GM13977 (cell line): Measurements from ENCODE around the gene TNFRSF1A.

Source experiments
- DNase-seq: peaks from one replicate; pipeline ENCODE4 v3.0.0; 2012; ENCODE audit warnings: low spot score
- in situ Hi-C: fragments of 300-500 bp; cut with MboI; formaldehyde crosslinking; loops from one replicate; pipeline ENCODE4 v1.12.0; 2022; ENCODE audit warnings: low sequenced_read_pairs, low pct_unique_long_range_greater_than_20kb, mixed read lengths, inconsistent platforms; ENCODE audit not compliant: unreplicated experiment
- TF ChIP-seq, protein P1 (sequence below): IDR thresholded peaks from 2 replicates; pipeline ENCODE4 v1.5.1; 2012; ENCODE audit warnings: mild to moderate bottlenecking, control low read depth; ENCODE audit not compliant: insufficient read depth; ENCODE audit errors: extremely low read depth, missing control alignments

TNFRSF1A gene

DNA sequence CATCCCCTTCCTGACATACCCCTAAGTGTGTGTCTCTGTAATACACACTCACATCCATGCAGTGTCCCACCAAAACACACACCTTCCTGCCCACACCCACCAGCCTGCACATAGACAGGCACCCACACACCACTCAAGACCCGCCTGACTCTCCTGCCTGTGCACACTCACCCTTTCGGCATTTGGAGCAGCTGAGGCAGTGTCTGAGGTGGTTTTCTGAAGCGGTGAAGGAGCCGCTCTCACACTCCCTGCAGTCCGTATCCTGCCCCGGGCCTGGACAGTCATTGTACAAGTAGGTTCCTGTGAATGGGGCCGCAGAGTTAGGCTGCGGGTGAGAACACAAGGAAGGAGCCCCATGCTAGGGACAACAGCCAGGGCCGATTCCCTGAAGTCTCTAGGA is 8.3 kb downstream of the TNFRSF1A start:
- in situ Hi-C loops, result loop anchor here (10.0 kb wide), 1 partner anchor 131 kb away; no protein-coding TSS in a partner anchor
- TF ChIP-seq, protein P1, sequence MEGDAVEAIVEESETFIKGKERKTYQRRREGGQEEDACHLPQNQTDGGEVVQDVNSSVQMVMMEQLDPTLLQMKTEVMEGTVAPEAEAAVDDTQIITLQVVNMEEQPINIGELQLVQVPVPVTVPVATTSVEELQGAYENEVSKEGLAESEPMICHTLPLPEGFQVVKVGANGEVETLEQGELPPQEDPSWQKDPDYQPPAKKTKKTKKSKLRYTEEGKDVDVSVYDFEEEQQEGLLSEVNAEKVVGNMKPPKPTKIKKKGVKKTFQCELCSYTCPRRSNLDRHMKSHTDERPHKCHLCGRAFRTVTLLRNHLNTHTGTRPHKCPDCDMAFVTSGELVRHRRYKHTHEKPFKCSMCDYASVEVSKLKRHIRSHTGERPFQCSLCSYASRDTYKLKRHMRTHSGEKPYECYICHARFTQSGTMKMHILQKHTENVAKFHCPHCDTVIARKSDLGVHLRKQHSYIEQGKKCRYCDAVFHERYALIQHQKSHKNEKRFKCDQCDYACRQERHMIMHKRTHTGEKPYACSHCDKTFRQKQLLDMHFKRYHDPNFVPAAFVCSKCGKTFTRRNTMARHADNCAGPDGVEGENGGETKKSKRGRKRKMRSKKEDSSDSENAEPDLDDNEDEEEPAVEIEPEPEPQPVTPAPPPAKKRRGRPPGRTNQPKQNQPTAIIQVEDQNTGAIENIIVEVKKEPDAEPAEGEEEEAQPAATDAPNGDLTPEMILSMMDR, result no peak
- no peak for DNase-seq

DNA sequence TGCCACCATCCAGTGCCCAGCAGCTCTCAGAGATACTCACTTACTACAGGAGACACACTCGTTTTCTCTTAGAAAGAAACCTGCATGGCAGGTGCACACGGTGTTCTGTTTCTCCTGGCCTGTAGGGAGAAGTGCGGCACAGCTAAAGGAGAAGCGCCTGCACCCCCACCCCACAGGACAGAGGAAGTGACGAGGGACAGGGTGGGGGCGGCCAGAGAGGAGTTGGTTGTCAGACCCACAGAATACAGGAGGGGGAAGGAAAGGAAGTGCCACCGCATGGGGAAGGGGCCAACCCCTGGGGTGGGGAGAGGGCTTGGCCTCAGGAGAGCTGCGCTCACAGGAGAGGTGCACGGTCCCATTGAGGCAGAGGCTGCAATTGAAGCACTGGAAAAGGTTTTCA is 8.8 kb downstream of the TNFRSF1A start:
- TF ChIP-seq, protein P1, result no peak
- in situ Hi-C loops, result loop anchor here (10.0 kb wide), 1 partner anchor 132 kb away; no protein-coding TSS in a partner anchor
- no peak for DNase-seq

DNA sequence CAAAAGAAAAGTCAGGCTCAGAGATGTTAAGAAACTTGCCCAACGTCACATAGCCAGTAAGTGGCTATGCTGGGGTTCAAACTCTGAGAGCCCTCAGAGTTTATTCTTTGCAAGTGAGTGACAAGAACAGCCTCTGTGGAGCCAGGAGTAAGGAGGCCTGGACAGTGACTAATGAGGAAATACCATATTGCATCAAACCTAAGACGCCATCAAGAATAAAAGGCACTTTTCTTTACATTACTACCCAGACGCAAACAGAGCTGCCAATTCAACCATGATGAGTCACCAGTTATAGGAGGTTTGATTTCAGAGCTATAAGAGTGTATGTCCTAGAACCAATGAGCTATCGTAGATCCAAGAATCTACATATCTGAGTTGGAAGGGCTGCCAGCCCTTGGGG is 9.4 kb downstream of the TNFRSF1A start:
- TF ChIP-seq, protein P1, result no peak
- in situ Hi-C loops, result loop anchor here (10.0 kb wide), 1 partner anchor 132 kb away; no protein-coding TSS in a partner anchor
- DNase-seq, result no peak

DNA sequence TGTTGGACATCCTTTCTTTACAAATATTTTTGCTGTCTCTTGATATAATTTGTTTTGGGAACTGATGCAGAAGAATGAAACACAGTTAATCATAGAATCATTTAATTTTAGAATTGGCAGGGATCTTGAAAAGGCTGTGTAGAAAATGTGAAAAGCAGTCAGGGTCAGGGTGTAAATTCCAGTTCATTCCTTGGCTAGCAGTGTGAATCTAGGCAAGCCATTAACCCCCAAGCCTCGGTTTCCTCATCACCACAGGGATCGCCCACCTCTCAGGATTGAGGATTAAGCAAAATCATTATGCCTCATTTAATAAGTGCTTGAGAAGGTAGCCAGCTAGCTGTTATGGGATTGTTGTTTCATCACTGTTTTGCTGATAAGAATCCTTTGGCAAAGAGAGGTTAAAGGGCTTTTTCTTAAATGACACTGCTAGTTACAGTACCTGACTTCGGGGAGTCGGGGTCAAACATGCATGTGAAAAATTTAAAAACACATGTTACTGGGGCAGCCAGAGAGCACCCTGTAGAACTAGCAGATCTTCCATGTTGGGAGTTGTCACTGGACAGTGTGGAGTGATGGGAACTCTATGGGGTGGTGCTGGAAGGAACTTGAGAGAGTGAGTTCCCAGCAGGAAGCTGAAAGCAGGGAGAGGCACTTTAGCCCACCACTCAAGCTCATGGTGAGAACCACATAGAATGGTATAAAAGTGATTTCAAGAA is 10.7 kb downstream of the TNFRSF1A start:
- TF ChIP-seq, protein P1, result no peak
- no peak for DNase-seq
- in situ Hi-C loops, result loop anchor here (10.0 kb wide), 1 partner anchor 134 kb away; no protein-coding TSS in a partner anchor

DNA sequence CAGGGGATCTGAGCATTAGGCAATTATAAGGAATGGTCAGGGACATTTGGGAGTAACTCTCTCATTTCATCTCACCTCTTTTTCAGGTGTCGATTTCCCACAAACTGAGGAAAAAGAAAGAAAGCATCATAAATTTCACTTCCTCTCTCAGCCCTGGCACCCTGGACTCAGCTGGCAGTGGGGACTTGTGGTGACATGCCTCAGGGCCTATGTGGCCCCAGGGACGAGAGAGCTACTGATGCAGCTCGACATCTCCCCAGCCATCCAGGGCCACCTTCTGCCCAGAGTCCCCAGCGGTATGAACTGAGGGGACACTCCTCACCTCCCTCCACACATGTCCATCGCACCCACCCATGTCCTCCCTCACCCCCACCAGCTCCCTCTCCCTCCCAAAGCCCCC is 11.7 kb downstream of the TNFRSF1A start:
- no peak for DNase-seq
- TF ChIP-seq, protein P1, result no peak
- in situ Hi-C loops, result loop anchor here (10.0 kb wide), 1 partner anchor 135 kb away; no protein-coding TSS in a partner anchor

DNA sequence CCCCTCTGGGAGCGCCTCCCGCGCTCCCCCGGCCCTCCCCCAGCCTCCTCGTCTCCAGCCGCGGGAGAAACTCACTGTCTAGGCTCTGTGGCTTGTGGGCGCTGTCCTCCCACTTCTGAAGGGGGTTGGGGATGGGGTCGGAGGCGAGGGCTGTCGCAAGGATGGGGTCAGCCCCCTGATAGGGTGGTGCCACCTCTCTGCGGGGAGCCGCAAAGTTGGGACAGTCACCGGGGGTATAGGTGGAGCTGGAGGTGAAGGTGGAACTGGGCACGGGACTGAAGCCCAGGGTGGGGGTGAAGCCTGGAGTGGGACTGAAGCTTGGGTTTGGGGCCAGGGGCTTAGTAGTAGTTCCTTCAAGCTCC is 12.2 kb downstream of the TNFRSF1A start:
- no peak for DNase-seq
- TF ChIP-seq, protein P1, result no peak
- in situ Hi-C loops, result loop anchor here (10.0 kb wide), 1 partner anchor 135 kb away; no protein-coding TSS in a partner anchor
